NCI-H1105 (cell line): ENCODE data around the gene KIT.
A peak's percentile ranks its signal among the peaks of the same experiment; 100 is the strongest.
"Not testable (repeated sequence)": the region's sequence is repeated elsewhere in the genome, so short reads cannot be mapped to it uniquely, and the experiment has no call there.

Source experiments
- DNase-seq: peaks from one replicate; lab custom pipeline; 2025; lab: John Stamatoyannopoulos, UW

Gene KIT

DNA sequence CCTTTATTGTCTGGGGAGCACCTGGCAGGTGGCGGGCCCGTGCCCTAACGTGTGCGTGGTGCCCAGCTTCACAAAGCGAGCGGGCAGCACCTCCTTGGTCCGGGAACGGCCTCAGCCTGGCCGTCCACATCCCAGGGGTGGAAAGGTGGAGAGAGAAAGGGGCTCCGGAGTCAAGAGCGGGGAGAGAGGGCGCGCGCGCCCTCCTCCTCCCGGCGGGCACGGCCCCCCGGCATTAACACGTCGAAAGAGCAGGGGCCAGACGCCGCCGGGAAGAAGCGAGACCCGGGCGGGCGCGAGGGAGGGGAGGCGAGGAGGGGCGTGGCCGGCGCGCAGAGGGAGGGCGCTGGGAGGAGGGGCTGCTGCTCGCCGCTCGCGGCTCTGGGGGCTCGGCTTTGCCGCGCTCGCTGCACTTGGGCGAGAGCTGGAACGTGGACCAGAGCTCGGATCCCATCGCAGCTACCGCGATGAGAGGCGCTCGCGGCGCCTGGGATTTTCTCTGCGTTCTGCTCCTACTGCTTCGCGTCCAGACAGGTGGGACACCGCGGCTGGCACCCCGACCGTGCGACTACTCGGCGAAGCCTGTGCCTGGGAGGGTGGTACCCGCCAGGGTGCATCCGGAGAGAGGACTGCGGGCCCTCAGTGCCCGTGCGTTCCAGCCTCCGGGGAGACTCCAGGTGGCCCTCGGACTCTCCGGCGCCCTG, at the start of gene KIT:
KIT (plus strand) TSS at position 407 of the 701 bp plus-strand sequence; CDS start at position 465, 58 bp downstream.
- DNase-seq, result peak; percentile 79

DNA sequence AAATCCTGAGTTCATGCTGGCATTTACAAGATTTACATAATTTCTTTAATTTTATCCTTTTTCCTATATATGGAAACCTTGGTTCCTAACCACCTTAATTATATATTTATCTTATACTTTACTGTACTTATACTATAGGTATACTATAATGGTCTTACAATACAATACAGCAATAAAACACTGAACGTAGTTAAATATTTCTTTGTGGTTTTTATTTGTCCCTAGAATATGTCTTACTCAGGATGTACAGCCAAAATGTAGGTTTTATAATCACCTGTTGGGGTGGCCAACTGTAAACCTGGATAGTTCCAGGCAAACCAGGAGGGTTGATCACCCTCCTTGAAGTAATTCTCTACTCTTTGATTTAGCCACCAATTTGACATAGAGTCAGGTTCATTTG, 48.4 kb upstream of the KIT start:
- DNase-seq, result no peak

DNA sequence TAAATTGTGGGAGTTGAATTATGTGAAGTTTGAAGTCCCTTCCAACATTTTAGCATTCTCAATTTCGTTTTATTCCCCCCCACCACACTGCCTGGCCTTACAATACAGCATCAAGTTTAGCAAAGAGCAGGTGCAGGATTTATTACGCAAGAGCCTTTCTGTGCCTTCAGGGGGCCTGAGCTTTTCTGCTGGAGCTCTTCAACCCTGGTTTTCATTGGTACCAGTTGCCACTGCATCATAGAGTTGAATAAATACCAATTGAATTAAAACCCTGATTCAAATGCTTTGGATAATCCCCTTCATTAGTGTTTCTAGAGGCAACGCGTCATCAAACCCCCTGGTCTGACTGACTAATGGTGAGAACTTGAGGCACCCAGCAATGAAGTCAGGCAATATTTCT, 43.6 kb upstream of the KIT start:
- DNase-seq, result no peak

DNA sequence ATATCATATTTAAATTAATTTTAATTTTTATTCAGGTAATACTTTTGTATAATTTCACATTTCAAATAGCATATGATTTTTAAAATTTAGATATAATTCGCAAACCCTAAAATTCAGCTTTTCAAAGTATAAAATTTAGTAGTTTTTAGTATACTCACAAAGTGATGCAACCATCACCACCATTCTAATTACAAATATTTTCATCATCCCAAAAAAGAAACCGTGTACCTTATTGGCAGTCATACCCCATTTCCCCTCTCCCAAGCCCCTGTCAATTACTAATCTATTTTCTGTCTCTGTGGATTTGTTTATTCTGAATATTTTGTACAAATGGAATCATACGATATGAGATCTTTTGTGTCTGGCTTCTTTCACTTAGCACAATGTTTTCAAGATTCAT, 37.0 kb upstream of the KIT start:
- no peak for DNase-seq

DNA sequence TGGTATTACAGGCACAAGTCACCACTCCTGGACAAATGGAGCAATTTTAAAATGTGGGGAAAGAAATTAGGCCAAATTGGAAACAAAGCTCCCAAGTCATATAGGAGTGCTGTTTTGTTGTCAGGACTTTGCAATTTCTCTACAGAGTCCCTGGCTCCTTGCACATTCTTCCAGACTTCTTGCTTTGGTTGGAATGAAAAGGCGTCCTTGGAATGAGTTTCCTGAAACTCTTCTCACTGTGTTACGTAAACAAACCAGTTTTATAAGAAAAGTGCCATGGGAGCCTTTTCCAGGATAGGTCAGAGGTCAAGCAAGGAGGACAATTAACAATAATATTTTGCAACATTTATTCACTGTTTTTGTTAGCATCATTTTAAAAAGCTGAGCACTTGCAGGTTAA, 32.4 kb upstream of the KIT start:
- no peak for DNase-seq

DNA sequence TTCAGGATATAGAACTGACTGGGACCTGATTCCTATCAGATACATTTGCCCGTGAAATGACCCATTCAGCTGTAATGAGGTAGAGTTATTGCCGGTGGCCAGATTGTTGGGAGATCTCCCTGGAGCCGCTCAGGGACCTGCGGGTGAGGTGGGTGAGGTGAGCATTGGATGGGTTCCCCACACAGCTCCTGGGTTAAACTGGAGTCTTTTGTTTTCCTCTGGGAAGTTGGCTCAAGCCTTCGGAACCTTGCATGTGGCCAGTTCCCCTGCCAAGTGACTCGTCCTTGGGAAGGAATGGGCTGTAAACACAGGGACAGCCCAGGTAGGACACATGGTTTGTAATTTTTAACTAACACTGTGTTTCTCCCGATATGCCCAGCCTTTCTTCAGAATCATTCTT, 31.6 kb upstream of the KIT start:
- no peak for DNase-seq

DNA sequence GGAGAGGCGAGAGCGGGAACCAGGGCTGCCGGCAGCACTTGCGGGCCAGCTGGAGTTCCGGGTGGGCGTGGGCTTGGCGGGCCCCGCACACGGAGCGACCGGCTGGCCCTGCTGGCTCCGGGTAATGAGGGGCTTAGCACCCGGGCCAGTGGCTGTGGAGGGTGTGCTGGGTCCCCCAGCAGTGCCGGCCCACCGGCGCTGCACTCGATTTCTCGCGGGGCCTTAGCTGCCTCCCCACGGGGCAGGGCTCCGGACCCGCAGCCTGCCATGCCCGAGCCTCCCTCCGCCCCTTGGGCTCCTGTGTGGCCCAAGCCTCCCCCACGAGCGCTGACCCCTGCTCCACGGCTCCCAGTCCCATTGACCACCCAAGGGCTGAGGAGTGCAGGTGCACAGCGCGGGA, 25.2 kb upstream of the KIT start:
- no peak for DNase-seq

DNA sequence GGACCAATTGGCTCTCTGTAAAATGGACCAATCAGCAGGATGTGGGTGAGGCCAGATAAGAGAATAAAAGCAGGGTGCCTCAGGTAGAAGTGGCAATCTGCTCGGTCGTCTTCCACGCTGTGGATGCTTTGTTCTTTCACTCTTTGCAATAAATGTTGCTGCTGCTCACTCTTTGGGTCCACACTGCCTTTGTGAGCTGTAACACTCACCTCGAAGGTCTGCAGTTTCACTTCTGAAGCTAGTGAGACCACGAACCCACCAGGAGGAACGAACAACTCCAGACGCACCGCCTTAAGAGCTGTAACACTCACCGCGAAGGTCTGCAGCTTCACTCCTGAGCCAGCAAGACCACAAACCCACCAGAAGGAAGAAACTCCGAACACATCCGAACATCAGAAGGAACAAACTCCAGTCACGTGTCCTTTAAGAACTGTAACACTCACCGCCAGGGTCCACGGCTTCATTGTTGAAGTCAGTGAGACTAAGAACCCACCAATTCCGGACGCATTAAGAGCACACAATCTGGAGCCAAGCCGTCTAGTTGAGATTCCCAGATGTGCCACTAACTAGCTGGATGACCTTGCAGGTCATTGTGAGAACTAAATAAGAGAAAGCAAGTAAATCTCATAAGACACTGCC, 24.5 kb upstream of the KIT start:
- not testable (repeated sequence) for DNase-seq

DNA sequence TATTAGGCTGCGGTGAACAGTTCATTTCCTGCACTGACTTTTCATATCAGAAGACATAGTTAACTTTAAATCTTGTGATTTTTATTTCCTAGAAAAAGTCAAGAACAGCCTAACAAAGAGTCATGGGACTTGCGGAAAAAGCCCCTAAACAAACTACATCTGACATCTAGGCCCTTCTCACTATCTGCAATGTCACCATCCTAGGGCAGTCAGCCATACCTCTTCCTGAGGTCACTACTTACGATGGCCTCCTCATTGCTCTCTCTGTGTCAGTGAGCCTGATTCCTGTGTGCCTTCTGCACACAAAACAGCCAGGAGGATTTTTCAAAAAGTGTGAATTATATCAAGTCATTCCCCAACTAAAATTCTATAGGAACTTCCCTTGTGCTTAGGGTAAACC, 22.4 kb upstream of the KIT start:
- no peak for DNase-seq

DNA sequence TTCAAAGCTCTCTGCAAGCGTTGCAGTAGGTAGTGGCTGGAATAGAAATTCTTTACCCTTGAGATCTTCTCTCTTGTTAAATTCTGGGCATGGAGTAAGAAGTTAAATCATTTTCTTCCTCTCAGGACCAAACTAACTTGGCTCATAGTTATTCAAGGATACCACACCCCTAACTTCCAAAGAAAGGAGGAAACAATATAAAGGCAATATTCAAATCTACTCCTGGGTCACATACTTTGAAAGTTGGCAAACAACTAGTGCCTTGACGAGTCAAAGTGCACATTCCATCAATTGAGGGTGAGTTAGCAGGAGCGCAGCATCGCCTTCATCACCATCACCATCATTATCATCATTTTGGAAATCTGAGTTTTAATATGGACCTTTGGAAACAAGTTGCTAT, 20.4 kb upstream of the KIT start:
- DNase-seq, result no peak

DNA sequence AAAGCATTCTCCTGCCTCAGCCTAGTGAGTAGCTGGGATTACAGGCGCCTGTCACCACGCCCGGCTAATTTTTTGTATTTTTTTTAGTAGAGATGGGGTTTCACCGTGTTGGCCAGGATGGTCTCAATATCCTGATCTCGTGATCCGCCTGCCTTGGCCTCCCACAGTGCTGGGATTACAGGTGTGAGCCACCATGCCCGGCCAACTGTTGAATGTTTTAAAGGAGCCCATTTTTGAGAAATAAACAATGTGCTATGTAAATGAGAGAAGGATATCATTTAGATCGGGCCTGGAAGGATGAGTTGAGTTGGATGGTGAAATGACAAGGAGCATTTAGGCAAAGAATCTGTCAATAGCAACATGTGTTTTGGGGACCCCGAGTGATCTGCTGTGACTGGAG, 16.7 kb upstream of the KIT start:
- not testable (repeated sequence) for DNase-seq

DNA sequence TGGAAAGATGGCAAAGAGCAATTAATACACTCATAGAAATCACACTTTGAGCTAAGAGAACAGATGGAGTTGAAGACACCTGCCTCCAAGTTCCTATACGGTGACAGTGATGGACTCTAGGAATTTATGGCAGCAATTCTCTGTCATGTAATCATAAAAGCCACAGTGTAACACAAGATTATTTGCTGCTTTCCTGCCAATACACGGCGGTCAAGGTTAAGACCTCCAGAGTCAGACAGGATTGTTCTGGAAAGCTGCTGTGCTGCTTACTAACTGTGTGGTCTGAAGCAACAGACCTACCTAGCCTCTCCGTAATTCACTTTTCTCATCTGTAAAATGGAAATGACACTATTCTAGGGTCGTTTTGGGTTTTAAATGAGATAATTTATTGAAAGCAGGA, 14.6 kb upstream of the KIT start:
- DNase-seq, result no peak

DNA sequence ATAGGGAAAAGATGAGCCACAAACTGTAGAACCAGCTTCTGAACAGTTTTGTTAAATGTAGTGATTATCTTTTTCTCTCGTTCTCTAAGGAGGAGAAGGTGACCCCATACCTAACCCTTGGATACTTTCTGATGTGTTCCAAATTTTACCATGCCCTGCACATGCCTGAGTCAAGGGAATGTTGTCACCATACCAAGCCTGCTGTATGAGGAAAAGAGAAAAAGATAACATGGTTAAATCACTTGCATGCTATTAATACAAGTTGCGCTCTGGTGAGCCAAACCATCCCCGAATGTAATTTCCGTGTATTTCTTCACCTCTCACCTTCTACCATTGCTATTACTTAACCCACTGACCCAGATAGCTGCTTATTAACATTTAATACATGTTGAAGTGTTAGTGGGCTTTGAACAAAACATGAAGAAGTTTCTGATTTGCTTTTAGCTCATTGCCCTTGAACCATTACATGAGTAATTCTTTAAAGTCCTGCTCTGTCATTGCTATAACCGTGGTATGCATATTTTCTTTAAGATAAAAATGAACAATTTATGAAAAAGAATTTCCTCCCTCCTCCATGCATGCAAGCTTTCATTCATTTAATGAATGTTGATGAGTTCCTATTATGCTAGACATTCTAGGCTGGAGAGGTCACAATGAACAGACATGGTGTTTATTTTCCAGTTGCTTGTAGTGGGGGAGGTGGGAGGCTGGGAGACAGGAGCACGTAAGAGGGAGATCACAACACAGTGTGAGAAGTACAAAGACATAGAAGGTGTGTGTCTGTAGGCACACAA, 13.6 kb upstream of the KIT start:
- no peak for DNase-seq

DNA sequence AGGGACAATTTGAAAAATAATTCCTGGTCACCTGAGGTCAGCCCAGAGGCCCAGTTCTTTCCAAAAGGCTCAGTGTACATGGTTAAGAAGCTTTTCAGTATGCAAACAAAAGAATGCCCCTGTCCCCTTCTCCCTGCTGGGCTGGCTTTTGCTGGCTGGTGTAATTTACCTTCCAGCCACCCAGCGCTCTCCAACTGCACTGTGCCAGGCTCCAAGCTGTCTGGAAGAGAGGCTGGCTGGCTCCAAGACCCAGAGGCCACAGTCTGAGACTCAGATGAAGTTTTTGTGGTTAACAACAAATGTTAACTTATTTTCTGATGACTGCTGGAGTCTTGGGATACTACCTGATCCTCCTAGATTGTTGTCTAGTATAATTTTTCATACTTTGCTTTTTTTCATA, 11.9 kb upstream of the KIT start:
- DNase-seq, result no peak

DNA sequence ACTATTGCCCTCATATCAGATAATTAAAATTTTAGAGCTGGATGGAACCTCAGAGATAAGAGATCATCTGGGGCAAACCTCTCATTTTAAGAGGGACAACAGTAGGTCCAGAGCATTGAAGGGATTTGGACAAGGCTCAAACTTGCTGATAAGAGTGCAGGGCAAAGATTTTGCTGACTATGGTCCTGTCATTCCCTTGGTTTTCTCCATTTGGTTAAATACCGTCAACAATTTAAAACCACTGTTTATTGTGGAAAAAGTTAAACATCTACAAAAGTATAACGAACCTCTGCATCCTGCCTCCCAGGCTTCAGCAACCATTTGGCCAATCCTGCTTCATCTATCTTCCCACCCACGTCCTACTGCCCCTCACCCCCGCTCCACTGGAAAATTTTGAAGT, 10.7 kb upstream of the KIT start:
- DNase-seq, result no peak

DNA sequence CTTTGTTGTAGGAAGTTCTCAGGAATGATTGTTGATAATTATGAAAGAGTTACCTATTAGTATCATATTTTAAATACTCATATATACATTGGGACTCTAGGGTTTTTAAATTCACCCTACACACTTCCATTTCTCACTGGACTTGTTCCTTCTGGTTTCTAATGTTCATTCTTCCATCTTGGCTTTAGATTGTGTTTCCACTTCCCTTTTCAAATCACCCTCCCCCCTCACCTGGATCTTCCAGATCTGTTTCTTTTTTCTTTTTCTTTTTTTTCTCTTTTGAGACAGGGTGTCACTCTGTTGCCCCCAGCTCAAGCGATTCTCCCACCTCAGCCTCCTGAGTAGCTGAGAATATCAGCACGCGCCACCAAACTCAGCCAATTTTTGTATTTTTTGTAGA, 6.7 kb upstream of the KIT start:
- DNase-seq, result no peak

DNA sequence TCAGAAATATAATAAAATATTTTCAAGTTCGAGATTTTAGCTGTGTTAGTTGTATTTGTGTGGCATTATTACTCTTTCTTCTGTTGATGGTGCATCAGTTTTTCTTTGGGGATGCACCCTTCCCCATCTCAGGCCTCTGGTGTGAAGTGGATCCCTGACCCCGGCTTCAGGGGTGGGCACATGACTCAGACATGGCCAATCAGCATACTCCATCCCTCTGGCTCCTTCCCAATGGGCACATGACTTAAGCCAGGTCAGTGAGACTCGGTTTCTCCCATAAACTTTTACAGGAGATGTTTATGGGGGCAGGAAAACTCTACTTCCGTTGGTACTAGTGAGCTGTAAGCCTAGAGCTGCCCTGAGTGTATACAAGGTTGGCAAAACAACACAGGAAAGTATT, 3.0 kb upstream of the KIT start:
- DNase-seq, result no peak

DNA sequence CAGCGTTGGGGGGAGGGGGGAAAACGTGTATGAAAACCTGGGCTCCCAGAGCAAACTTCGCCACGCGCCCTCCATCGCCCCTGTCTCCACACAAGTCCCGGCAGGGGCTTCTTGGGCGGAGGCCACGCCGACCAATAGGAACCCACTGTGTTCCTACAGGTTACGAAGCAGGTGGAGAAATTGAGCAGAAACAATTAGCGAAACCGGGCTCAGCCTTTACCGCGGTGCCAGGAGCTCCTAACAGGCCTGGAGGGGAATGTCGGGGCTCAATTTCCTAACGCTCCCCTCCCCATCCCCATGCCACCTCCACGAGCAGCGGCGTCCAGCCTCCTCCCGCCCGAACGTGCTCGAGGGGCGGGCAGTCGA, 589 bp upstream of the KIT start:
- DNase-seq, result peak; percentile 66

DNA sequence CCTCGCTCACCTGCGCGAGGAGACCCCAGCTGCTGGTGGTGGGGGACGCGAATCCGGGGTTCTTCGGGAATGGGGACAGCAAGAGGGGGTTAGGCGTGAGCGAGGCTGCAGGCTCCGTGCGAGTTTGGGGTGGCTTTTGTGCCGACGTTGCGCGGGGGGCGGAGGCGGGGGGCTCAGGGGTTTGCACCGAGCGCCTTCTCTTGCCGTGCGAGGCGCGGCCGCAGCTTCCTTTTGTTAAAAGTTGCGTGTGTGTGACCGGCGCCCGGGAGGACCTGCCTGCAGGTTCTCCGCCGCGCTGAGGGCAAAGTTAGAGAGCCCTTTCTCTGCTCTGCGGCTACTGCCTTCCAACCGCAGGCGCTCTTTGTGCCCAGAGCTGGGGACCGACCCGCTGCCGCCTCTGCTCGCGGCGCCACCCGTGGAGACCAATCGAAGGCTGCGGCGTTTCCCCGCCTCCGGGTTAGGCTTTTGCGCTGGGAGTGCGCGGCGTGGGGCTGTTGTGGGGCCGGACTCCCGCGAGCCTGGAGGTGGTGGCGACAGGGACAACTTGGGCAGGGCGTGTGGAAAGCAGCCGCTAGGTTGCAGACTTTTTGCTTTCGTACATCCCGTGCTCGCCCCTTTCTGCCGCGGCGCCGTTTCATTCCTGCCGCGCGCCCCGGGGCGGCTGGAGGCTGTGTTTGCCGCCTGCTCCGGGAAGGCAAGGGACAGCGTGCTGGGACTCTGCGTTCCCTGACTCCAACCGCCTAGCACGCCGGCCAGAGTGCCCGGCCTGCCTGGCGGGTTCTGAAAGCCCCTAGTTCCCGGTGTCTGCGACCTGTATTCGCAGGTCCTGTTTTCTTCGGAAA, 716 bp downstream of the KIT start:
- DNase-seq, result peak; percentile 15

DNA sequence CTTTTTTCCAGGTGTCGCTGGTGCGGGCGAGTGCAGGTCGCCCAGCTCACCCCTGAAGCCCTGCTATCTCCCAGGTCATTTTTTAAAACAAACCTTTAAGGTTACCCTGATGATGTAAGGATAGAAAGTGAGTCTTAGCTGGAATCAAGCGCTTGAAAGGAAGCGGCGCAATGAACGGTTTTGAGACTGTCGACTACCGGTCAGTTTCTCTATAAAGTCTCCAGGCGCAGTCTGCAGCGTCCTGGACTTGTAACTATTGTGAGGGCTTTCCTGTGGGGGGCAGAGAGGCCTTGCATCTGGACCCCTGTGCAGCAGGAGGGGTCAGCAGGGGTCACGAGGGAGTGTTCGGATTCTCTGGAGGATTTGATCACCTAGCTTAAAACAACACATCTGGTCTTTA, 1.6 kb downstream of the KIT start:
- no peak for DNase-seq

DNA sequence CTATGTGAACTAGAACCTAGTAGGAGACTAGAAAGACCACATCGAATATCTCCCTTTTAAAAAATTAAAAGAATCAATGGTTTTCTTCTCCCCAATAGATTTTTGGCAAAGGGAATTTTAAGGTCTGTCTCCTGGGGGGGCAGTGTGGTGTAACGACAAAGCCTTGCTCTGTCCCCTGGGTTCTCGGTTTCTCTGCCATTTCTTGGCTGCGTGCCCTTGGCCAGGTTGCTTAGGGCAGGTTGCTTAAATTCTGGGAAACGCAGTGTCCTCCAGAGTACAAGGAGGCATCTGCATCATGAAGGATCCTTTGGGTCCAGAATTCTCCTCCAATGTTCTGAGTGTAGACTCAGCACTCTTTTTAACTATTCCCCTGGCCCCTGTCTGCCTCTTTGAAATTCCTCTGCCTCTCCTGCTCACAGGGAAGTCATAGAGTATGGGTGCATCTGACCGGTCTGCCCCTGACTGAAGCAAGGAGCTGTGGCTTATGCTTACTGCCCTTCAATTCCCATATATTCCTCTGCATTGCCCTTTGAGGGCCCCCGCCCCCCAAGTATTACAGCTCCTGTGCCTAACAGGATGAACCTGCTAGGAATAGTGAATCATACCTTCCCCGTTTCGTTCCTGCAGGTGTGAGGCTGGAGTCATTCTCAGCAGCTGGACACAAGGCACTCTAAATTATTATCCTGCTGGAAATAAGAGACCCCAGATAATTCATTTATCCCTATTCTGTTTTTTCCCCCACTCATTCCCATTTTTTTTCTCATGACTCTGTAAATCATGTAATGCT, 2.2 kb downstream of the KIT start:
- no peak for DNase-seq

DNA sequence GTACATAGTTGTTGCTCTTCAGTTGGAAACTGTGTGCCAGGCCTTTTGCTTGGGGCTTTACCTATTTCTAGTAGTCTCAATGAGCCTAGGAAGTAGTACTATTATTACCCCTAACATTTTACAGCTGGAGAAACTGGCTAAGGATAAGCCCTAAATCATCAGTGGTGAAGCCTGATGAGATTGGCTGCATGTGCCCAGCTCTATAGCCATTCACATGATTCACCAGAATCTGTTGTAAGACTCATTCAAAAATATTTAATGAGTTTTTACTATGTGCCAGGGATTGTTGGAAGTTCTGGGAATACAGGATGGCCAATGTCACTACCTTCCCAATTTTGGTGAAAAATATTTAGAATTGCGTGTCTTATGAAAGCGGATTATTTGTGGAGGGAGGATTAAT, 2.8 kb downstream of the KIT start:
- DNase-seq, result no peak
